Raji (cell line): Measurements from ENCODE around the gene FRMD7.

Source experiments
- POLR2A ChIP-seq: IDR thresholded peaks from 2 replicates; pipeline ENCODE4 v1.6.1; 2011; ENCODE audit warnings: low read depth, low read length, control low read depth; ENCODE audit not compliant: insufficient read depth

The FRMD7 gene

DNA sequence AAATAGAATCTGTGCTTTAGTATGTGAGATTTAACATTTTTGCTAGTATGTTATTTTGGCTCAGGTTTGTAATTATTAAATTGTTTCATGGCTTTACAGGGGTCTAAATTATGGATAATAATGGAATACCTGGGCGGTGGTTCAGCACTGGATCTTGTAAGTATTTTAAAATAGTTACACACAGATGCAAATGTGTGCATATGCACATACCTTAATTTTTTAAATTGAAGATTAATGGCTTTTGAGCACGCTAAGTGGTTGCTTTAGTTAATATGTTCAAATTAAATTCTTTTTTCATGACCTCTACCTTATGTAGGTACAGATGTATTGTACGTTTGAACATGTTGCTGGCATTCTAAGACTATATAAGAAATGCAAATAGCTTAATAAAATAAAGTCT lies 64.5 kb downstream of the FRMD7 start:
- TF ChIP-seq POLR2A = no peak

DNA sequence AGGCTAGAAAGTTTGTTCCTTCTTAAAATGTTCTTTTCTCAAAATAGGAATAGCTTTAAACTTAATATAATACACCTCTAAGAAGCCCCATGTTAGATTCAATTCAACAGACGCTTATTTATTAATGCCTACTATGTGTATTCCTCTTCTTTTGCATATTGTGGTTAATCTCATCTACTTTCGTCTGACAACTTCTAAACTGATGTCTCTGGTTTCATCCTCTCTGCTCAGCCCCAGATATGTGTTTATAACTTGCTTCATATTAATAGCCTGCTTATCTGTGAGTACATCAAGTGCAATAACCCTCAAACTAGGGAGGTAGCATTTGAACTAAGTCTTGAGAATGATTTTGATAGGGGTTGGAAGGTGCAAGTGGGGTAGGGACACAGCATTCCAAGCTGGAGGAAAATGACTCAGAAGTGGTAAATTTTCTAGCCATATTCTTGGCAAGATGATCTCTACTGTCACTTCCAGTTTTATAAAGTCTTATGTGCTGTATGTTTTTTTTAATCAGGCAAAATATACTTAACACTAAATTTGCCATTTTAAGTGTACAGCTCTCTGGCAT lies 67.8 kb downstream of the FRMD7 start:
- TF ChIP-seq POLR2A = no peak

DNA sequence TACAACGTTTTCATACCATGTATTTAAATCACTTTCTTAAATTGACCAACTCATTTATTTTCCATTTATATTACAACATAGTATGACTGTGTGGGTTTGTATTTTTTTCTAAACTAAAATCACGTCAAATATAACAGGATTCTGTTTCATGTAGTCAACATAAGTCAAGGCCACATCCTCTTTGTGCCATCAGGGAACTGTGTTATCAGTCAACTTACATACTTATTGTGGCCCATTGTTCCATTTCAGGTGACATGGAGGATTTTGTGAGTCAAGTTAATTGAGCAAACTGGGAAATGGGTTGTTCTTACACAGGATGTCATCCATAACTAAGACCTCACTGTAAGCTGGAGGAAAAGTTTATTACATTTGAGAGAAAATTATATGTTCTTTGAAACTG lies 68.8 kb downstream of the FRMD7 start:
- TF ChIP-seq POLR2A = no peak

DNA sequence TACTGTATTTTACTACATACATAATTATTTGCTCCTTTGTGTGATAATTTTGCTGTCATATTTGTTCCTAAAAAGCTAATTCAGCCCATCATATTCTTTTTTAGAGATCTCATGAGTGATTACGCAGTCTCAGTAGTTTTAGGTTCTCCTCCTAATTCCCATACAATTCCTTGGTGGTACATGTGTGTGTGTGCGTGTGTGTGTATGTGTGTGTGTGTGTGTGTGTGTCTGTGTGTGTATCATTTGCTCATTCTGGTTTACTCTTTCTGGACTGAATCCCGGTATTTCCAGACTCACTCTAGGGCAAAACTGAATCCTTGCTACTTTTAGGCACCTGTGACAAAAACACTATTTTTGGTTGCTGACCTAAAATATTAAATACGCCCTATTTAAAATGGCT lies 69.8 kb downstream of the FRMD7 start:
- no peak for TF ChIP-seq POLR2A

DNA sequence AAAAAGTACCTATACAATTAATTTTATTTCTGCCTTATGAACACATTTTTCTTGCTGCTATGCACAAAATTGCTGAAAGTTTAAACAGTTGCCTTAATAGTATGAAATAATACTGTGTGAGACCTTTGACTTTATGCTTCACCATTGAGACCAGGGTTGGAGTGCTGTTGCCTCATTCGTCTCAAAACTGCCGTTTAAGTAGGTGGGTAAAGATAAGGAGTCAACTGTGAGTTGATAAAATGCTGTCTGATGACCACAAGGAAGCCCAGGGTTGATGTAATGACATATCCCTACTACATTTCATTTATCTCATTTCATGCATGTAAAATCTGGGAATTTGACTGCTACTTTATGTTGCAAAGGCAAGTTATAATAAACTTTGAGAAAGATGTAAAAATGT lies 81.3 kb downstream of the FRMD7 start:
- TF ChIP-seq POLR2A = no peak

DNA sequence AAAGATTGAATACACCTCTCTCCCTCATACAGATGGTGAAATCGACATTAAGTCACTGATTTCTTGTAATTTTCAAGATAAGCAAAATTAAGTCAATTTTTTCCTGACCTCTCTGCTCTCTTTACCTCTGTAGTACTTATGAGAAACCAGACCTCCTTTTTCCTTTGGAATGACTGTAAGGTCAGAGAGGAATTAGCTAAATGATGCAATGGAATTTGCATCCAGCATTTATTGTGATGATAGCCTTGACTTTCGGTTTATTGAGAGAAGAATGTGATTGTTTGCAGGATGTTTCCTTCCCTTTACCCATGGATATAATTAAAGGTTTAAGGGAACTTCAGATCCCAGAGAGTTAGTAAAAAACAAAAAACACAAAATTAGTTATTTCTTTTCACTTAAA lies 82.4 kb downstream of the FRMD7 start:
- no peak for TF ChIP-seq POLR2A

DNA sequence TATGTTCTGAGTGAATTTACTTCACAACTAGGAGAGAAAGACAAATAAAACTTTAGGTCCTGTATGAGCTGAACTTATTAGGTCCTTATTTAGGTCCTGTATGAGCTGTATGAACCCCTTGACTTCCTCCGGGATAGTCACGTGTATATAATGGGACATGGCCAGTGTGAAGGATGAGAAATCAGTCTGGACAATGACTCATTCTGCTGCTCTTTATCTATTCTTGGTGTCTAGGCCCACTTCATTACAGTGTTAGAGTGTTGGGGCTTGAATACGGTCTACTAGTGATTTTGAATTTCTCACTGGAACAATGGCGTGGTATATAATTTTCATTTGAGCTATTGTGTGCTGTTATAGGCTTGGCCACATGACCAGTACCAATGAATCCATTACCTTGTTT lies 82.9 kb downstream of the FRMD7 start:
- no peak for TF ChIP-seq POLR2A

DNA sequence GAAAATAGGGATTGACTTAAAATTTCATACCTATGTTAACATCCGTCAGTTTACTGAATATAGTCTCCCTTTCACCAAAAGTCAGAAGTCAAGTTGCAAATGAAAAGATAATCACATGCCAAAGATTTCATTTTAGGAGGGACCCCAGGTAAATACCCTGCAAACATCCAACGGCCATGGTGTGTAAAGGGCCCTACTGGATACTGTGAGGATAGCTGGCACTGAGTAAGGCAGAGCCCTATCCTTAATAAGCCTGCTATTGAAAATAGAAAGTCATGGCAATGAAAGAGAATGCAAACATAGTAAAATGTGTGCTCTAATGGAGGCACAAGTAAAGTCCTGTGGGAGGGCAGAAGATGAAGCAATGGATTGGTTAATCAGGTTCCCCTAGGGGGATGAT lies 83.8 kb downstream of the FRMD7 start:
- TF ChIP-seq POLR2A = no peak

DNA sequence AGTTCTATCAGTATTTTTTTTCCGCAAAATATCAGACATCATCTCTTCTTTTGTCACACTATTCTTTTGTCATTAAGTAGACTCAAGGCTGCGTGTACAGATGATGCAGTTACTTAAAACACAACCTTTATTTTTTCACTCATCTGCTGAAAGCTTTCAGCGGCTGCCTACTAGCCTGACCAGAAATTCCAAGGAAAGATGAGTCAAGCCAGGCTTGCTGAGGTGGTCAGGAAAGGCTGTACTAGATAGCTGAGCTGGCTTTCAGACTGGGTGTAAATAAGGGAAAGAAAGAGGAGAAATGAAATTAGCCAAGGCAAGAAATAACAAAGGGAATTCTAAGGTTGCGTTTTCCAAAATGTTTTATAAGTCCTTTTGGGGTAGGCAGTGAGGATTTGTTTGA lies 86.8 kb downstream of the FRMD7 start:
- no peak for TF ChIP-seq POLR2A

DNA sequence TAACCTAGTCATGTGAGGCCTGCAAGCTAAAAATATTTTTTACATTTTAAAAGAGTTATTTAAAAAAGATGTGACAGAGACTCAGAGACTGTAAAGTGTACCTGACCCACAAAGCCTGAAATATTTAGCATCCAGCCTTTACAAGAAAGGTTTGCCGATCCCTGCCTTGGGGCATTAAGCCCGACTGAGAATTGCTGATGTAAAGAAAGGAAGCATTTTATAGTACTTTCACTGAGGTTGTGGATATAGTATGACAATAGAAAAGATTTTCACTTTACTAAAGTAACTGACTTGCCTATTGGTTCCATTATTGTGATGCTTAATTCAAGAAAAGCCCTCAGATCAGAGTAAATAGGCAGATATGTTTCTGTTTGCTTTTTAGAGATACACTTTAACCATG lies 87.8 kb downstream of the FRMD7 start:
- TF ChIP-seq POLR2A = no peak

DNA sequence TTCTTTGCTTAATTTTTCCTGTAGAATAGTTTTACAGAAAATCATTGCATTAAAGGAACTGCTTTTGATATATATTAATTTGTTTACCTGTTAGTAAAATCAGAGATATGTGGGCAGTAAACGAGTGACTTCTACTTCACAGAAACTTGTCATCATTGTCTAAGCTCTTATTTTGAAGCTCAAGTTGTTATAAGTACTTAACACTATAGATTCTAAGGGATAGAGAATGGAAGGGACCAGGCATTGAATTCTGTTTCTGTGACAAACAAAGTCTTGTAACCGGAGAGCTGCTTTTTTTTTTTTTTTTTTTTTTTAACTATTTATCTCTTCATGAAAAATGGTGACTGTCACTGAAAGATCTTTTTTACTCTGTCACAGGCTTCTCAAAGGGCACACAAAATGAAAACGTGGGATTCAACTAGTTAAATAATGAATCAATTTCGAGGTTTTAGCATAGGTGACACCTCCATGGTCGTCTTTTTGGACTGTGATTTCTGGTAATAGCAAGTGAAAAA lies 90.3 kb downstream of the FRMD7 start:
- no peak for TF ChIP-seq POLR2A

DNA sequence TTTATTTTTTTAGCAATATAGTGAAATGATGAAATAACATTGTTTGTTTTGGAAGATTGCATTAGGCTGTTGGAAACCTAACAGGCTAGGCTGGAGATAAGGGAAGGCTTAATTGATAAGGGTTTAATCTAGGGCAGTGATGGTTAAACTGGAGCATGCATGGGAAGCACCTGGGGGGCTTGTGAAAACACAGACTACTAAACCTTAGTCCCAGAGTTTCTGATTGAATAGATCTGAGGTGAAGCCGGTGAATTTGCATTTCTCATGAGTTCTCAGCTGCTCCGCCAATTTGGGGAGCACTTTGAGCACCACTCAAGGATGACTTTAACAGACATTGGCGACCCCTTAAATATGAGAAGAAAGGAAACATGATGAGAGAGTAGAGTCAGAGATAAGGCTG lies 93.2 kb downstream of the FRMD7 start:
- no peak for TF ChIP-seq POLR2A

DNA sequence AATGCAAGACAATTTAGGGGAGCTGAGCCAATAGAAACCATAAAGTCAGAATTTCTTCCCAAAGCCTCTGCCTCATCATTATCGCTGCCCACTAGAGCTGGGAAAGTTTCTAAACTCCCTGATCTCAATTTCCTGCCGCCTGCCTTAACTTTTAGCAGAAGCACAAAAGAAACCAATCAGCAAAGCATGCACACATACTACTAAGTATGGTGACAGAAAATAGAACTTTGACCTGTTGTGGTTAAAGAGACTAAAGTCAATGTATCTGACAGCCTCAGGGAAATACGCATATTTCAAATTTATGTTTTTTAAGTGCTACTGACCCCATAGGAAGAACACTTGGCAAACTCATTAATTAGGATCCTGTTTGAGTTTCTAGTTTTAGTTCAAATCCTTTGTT lies 94.7 kb downstream of the FRMD7 start:
- no peak for TF ChIP-seq POLR2A

DNA sequence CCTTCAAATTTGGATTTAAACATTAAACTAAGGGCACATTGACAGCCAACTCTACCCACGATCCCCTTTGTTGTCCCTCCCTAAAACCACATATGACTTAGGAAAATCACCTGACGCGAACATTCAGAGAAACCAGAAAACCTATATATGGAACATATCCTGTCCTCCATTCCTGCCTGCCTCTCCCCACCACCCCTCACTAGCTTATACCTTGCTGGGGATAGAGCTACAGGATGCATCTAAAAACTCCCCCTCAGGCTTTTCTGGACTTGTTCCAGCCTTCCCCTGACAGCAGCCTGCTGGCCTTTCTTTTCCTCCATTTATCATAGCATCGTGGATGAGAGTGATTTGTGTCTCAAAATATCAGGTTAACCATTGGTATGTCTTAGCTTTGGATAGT lies 96.0 kb downstream of the FRMD7 start:
- no peak for TF ChIP-seq POLR2A

DNA sequence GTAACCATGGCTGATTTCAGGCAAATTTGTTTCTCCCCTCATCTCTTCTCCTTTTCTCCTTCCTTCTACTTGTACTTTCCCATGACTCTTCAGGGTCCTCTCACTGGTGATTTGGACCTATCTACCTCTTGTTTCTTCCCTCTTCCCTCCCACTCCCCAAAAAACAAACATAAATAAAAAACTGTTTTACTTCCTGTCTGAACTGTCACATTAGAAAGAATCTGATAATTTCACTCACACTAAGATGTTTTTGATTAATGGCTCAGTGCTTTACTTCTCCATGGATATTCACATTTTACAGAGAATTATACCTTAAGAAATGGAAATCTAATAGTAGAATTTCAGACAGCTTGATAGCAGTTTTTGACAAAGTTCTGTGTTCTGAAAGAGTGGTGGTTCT lies 97.6 kb downstream of the FRMD7 start:
- TF ChIP-seq POLR2A = no peak
